Measurements from ENCODE around the gene POLR3G.

GRCh38 chr5:90545511-90545910 lies 70.8 kb downstream of the POLR3G start:
- TF ChIP-seq CTCF (IDR thresholded peaks at IDR 0.05) = no peak
- no peak for TF ChIP-seq POLR2A (IDR thresholded peaks at IDR 0.05)

Data from heart left ventricle (tissue), 13 donors.